H1 (cell line): ENCODE results near the gene INHA. TPM values are rescaled to one million over a fixed set of nuclear protein-coding genes. Genes with fewer than 3 reads are reported as not detected.

Source experiments
- ASH2L ChIP-seq: fragments of 200-600, 300-600 bp; sonication (generic); IDR thresholded peaks from one replicate; pipeline ENCODE4 v1.7.1; 2017; ENCODE audit warnings: low read length
- ATF3 ChIP-seq: IDR thresholded peaks from 2 replicates; pipeline ENCODE4 v1.6.1; 2011; ENCODE audit warnings: low read depth, mild to moderate bottlenecking, low read length; ENCODE audit not compliant: insufficient read depth
- CBX5 ChIP-seq: fragments of 300-800, 300-1000 bp; sonication (generic); IDR thresholded peaks from 2 replicates; pipeline ENCODE4 v1.7.1; 2016; ENCODE audit warnings: antibody characterized with exemption, low read length, low read depth
- CBX8 ChIP-seq: fragments of 300-800, 300-1000 bp; sonication (generic); IDR thresholded peaks from 2 replicates; pipeline ENCODE4 v1.7.1; 2016; ENCODE audit warnings: low read depth, low read length, borderline replicate concordance
- CEBPB ChIP-seq: IDR thresholded peaks from 2 replicates; pipeline ENCODE4 v1.6.1; 2012; ENCODE audit warnings: low read depth, low read length
- EGR1 ChIP-seq: IDR thresholded peaks from 2 replicates; pipeline ENCODE4 v1.6.1; 2011; ENCODE audit warnings: low read depth, low read length, borderline replicate concordance
- EP300 ChIP-seq, 2 experiments: IDR thresholded peaks; 1 replicate in 1 of 2; 2 replicates in 1 of 2; pipeline ENCODE4 v1.6.1; 2011 to 2012; ENCODE audit warnings: low read depth in 2 of 2, low read length in 2 of 2, mild to moderate bottlenecking in 2 of 2, borderline replicate concordance in 1 of 2, inconsistent platforms in 1 of 2, moderate library complexity in 1 of 2
- GABPA ChIP-seq: IDR thresholded peaks from 2 replicates; pipeline ENCODE4 v1.6.1; 2011; ENCODE audit warnings: mild to moderate bottlenecking, low read length, moderate library complexity, borderline replicate concordance; ENCODE audit not compliant: insufficient read depth
- HDAC2 ChIP-seq, 2 experiments: fragments of 300-600 bp in 1 of 2; sonication (generic) in 1 of 2; IDR thresholded peaks; 2 replicates each; pipeline ENCODE4 v1.6.1; 2011 to 2012; ENCODE audit warnings: low read depth in 2 of 2, low read length in 2 of 2, mild to moderate bottlenecking in 2 of 2, moderate library complexity in 2 of 2, borderline replicate concordance in 1 of 2, inconsistent platforms in 1 of 2
- KDM5A ChIP-seq: fragments of 200-600 bp; IDR thresholded peaks from 2 replicates; pipeline ENCODE4 v1.7.1; 2012; ENCODE audit warnings: mild to moderate bottlenecking, low read length, inconsistent platforms, mixed read lengths
- MAFK ChIP-seq: IDR thresholded peaks from 2 replicates; pipeline ENCODE4 v1.6.1; 2012; ENCODE audit warnings: low read depth, mild to moderate bottlenecking, improper control_type of control experiment, low read length
- POLR2AphosphoS5 ChIP-seq: IDR thresholded peaks from 2 replicates; pipeline ENCODE4 v1.6.1; 2011; ENCODE audit warnings: low read depth, low read length
- RAD21 ChIP-seq, 2 experiments: IDR thresholded peaks in 1 of 2; conservative IDR thresholded peaks in 1 of 2; 2 replicates each; pipeline ENCODE4 v1.6.1; 2011; ENCODE audit warnings: low read depth in 2 of 2, low read length in 2 of 2, improper control_type of control experiment in 1 of 2, inconsistent platforms in 1 of 2, mild to moderate bottlenecking in 1 of 2, moderate library complexity in 1 of 2
- RFX5 ChIP-seq: IDR thresholded peaks from 2 replicates; pipeline ENCODE4 v1.6.1; 2011; ENCODE audit warnings: low read depth, low read length, improper control_type of control experiment, borderline replicate concordance
- RXRA ChIP-seq: IDR thresholded peaks from 2 replicates; pipeline ENCODE4 v1.6.1; 2011; ENCODE audit warnings: low read depth, mild to moderate bottlenecking, low read length, moderate library complexity; ENCODE audit not compliant: insufficient read depth
- SAP30 ChIP-seq: fragments of 300-600 bp; sonication (generic); IDR thresholded peaks from 2 replicates; pipeline ENCODE4 v1.7.1; 2012; ENCODE audit warnings: low read length, moderate library complexity, mild to moderate bottlenecking, inconsistent platforms; ENCODE audit not compliant: insufficient read depth, insufficient replicate concordance
- SIN3A ChIP-seq, 2 experiments: IDR thresholded peaks in 1 of 2; conservative IDR thresholded peaks in 1 of 2; 2 replicates each; pipeline ENCODE4 v1.6.1; 2011 to 2012; ENCODE audit warnings: low read length in 2 of 2, improper control_type of control experiment in 1 of 2, low read depth in 1 of 2, mild to moderate bottlenecking in 1 of 2
- SIX5 ChIP-seq: IDR thresholded peaks from 2 replicates; pipeline ENCODE4 v1.6.1; 2011; ENCODE audit warnings: mild to moderate bottlenecking, low read depth, low read length
- SRF ChIP-seq: IDR thresholded peaks from 2 replicates; pipeline ENCODE4 v1.6.1; 2011; ENCODE audit warnings: mild to moderate bottlenecking, low read depth, low read length, moderate library complexity
- SUZ12 ChIP-seq: fragments of 200-600 bp; sonication (generic); IDR thresholded peaks from 2 replicates; pipeline ENCODE4 v1.6.1; 2012; ENCODE audit warnings: mild to moderate bottlenecking, inconsistent platforms, low read length, moderate library complexity, mixed read lengths
- ZNF274 ChIP-seq: IDR thresholded peaks from 2 replicates; pipeline ENCODE4 v1.7.0; 2012; ENCODE audit warnings: low read length, borderline replicate concordance; ENCODE audit errors: extremely low read depth
- polyA plus RNA-seq, 7 experiments: library from polyadenylated mRNA; depleted of rRNA in 3 of 7; stranded (reverse) in 5 of 7; unstranded in 2 of 7; fragments of >200 nt in 5 of 7; fragments of 200-250 nt in 2 of 7; gene quantifications; 1 replicate in 5 of 7; 2 replicates in 1 of 7; 4 replicates in 1 of 7; pipeline versions ENCODE4 v1.2.1 to v1.2.3, GENCODE V29; 2011 to 2013; ENCODE audit warnings: missing spikeins in 2 of 7, mixed read lengths in 2 of 7
- total RNA-seq: library from RNA; stranded (reverse); fragmentation: NEBNext Ultra II Directional; extraction: Animal tissue kit (Norgen Biotek cat#: 25700); gene quantifications from 2 replicates; pipeline ENCODE4 v1.2.1, GENCODE V29; 2021

INHA gene
- total and polyA plus RNA-seq, 2 of the 8 experiments (the other 6 are each of a cell fraction or from before 2014, with no cell fraction given) = 0.65 to 2.7 TPM

GRCh38 chr2:219576505-219577388, 4.6 kb downstream of the INHA start (continued):
- TF ChIP-seq ATF3 (no peak), RAD21 (IDR thresholded peaks at IDR 0.05 in 1 of 2, conservative IDR thresholded peaks at IDR 0.05 in 1 of 2; ENCODE audit: low read depth in 2 of 2, low read length in 2 of 2) (no peak), EP300 (IDR thresholded peaks at IDR 0.05; ENCODE audit: borderline replicate concordance in 1 of 2, low read depth in 2 of 2, low read length in 2 of 2) (no peak), RFX5 (no peak), CEBPB (no peak), MAFK (peak; percentile 46; the same call in 1 of the 2 replicates), CBX5 (no peak), POLR2AphosphoS5 (no peak), CBX8 (no peak), SRF (no peak), SUZ12 (no peak), SIN3A (conservative IDR thresholded peaks at IDR 0.05 in 1 of 2, IDR thresholded peaks at IDR 0.05 in 1 of 2; ENCODE audit: low read depth in 1 of 2, low read length in 2 of 2) (peak; percentile 41 to 44; a peak in 1 of 4 replicates), SAP30 (no peak), GABPA (no peak), ZNF274 (no peak), KDM5A (no peak), ASH2L (peak; percentile 83), RXRA (no peak), SIX5 (no peak), EGR1 (no peak), HDAC2 (IDR thresholded peaks at IDR 0.05; ENCODE audit: borderline replicate concordance in 1 of 2, low read depth in 2 of 2, low read length in 2 of 2) (0 out of 4 replicates have a peak, but pooled peaks of 1 of the 2 experiments have one; percentile 51)
